AG08395 (cell line): Measurements from ENCODE around the gene AGR3.

Experiments used
- DNase-seq: peaks from one replicate; pipeline ENCODE4 v3.0.0; 2012; ENCODE audit warnings: mixed read lengths, low spot score

AGR3 gene

DNA sequence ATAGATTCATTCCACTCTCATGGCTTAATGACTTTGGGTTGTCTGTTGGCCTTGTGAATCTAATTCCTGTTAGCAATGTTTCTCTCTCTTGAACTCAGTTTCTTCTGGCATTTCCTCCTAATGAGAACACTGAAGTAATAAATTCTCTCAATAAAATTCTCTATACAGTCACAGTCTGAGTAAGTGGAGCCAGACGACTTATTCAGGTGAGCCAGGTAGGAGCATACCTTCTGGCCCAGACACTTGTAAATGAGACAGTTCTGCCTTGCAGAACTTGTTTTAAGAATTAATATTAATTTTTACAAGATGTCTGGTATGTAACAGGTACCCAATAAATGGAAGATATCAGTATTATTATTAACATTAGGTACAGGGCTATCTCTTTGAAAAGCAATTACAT, 48.4 kb downstream of the AGR3 start:
- DNase-seq, result no peak

DNA sequence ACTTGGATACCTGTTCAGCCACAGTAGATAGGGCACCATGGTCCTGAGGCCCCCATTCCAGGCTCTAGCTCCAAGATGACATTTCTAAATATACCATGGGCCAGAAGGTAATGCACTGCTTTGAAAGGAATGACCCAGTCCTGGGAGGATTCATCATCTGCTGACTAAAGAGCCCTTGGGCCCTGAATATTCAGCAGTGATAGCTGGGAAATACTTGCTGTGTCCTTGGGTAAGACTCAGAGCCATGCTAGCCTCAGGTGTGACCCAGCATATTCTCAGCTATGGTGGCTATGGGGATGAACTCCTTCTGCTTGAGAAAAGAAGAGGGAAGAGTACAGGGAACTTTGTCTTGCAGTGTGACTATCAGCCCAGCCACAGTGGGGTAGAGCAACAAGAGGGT, 55.7 kb downstream of the AGR3 start:
- no peak for DNase-seq

DNA sequence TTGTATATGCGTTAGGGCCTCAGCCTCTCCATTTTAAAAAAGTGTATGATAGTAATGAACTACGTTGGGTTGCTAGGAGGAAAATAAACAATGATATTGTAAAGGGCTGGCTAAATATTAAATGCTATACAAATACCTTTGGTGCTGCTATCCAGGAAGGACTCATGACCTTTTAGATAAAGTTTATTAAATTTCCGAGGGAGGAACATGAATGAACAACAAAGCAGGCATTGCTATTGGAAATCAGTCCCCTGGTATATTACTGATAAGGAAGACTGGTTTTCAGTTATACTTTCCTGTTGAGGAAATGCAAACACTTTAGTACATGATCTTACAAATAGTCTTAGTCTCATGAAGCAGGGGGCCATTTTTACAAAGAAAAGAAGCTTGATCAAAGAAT, 59.8 kb downstream of the AGR3 start:
- no peak for DNase-seq

DNA sequence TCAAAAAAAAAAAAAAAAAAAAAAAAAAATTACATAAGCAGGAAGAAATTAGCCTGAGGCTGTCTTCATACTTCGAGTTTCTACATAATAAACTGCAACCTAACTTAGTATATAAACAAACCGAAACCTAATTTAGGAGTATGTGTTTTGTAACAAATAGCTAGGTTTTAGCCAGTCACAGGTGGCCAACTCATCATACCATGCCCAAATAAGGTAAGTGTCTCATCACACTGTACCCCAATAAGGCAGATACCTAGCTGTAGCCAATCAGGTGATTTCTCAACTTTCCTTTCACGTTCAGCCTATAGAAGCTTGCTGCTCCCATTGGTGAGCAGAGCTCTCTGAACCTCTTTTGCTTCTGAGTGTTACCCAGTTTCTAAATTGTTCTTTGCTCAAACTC, 63.1 kb downstream of the AGR3 start:
- DNase-seq, result no peak

DNA sequence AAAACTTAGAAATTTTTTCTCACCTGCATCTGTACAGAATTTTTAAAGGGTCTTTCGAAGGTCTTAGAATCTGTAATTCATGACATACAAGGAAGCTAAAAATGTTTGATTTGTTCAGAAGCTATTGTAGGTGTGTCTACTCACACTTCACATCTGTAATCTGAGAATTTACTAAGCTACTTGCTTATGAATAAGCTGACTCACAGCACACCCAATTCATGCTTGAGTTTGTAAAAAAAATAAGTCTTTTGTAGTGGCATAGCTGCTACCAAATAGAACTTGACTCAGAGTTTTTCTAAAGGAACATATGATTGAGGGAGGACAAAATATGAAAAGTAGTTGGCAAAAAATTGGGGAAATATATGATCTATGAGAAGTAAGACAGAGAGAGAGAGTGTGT, 64.2 kb downstream of the AGR3 start:
- DNase-seq, result peak; percentile 26

DNA sequence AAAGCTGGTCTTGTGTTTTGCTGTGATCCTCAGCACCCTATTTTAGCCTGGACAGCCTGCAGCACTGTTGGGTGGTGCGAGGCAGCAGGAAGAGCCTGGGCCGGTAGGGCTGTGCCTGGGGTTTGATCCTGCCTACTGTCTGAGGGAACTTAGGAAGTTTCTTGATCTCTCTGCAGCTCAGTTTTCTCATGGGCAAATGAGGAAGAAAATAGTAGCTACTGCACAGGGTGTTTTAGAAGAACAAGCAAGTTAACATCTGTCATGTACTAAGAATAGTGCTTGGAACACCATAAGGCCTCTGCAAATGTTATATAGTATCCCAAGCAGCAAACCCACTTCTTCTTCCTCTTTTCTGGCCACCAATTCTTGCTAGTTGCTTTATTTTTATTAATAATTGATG, 65.0 kb downstream of the AGR3 start:
- no peak for DNase-seq

DNA sequence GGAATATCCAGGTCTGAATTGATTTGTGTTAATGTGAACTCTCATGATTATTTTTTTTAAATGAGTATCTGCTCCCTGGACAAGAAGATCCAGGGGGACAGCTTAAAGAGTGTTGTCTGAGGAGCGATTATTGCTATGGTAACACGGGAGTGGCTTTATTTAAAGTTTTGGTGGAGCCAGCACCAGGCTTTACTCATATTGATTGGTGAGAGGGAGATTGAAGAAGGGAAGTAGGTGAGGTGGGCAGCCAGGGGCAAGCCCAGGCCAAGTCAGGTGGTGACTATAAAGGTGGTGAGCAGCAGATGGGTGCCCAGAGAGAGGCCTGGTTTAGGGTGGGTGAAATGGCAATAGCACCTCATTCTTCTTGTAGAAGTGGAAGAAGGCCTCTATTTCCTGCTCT, 66.8 kb downstream of the AGR3 start:
- DNase-seq, result no peak

DNA sequence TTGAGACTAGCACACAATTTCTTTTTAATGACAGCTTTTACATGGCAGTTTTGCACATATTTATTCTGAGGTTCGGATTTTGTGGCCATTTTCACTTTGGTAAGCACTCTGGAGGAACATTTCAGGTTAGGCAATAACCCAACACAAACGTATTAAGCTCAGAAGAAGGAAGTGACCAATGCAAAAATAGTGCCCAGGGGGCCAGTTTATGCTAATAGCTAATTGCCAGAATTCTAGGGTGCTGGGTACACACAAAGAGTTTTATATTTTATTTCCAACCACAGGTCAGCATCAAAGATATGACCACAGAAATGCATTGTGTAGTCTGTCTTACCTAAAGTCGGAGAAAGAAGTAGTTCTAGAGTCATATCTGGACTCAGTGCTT, 68.6 kb downstream of the AGR3 start:
- no peak for DNase-seq

DNA sequence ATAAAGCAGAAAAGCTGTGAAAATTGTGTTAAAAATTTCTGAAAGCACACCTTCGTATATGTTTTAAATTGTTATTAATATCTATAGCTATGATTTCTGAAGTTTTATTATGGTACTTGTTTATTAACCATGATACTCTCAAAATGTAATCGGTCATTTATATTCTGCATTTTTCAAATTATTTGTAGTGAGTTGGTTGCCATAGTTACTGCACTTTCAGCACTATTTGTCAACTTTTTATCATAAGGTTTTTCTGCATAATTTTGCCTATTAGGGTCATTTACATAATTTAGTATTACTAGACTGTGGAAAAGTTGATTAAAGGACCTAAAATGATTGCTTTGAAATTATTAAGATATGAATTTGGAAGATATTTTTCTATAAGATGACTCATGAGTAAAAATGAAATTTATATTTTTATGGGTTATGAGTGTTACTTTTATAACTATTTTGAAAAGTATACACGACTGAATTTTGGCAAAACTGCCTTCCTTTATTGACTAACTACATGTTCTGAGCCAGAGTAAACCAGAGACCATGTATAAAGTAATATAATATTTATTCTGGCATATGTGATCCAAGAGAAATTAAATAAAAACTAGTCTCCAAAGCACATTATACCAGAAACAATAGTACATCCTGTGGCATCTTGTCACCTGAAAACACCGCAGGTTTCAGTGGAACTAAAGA, 69.1 kb downstream of the AGR3 start:
- no peak for DNase-seq

DNA sequence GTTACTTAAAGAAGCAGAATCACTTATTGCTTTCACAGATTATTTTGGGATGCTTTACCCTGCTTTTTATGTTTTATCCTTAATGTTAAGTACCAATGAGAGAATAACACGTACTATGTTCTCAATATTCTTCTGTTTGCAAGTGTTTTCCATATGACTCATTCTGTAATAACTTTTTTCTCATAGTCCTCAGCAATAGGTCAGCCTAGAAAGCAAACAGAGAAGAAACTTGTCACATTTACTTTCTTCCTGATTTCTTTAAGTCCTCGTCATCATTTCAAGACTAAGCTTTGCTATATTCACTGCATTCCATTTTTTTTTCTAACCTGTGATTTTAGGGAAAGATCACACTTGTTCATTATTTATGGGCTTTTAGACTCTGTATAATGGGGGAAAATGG, 70.2 kb downstream of the AGR3 start:
- peak; percentile 49 for DNase-seq

DNA sequence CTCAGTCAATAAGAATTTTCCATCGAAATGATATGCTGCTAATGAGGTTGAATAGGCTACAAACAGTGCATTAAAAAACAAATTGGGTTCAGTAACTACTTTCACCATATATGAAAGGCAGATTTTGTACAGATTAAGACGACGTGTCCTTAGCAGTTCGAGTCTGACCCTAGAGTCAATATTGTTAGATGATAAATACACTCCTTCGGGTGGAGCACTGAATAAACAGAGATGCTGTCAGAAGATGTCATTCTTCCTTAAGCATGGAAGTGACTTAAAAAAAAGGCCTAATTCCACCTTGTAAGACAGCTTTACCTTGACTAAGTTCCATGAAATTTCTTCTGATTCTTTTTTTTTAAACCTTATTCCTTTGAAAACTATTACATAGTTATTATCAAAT, 71.2 kb downstream of the AGR3 start:
- no peak for DNase-seq

DNA sequence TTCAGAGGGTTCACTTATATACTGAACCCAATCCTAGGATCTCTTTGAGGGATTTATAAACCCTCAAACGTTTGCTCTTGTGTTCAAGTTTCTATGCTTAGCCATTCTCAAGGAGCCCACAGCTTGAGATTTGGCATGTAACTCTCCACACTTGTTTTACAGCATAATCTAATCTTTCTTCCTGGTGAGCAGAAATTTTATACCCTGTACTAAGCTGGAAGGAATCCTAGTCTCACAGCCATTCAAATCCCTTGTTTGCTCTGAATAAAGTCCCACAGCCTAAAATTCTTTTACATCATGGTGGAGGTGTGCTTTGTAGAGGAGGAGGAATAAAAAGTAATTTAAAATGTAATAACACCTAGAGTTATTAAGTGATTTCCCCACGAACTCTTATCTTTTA, 71.7 kb downstream of the AGR3 start:
- no peak for DNase-seq
